Measurements from ENCODE around the gene DCTPP1.
"Not testable (repeated sequence)": the region's sequence is repeated elsewhere in the genome, so short reads cannot be mapped to it uniquely, and the experiment has no call there.

DCTPP1 gene

DNA sequence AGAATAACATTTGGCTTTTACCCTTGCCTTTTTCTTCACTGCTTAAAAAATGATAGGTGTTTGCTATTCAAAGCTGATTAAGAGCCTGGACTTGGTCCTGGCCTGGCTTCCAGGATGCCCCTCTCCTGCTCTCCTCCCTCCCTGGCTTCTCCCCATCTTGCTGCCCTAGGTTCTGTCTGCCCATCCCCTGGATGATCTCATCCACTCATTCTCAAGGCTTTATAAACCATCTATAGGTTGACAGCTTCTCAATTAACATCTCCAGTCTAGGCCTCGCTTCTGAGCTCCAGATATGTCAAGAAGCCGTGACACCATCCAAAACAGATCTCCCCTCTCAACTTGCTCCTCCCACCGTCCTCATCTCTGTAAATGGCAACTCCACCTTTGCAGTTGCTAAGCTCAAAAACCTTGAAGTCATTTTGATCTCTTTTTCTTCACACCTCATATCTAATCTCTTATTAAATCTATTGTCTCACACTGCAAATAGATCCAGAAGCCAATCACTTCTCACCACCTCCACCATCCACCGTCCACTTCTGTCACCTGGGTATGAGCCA is 13.7 kb downstream of the DCTPP1 start:
- in situ Hi-C loops (cut with MboI; ENCODE audit: low sequenced_read_pairs), result no loop called here

GRCh38 chr16:30414159-30414558 is 15.7 kb downstream of the DCTPP1 start:
- in situ Hi-C loops (cut with MboI; ENCODE audit: low sequenced_read_pairs), result no loop called here

GRCh38 chr16:30413112-30413806 is 16.6 kb downstream of the DCTPP1 start:
- in situ Hi-C loops (cut with MboI; ENCODE audit: low sequenced_read_pairs), result no loop called here

DNA sequence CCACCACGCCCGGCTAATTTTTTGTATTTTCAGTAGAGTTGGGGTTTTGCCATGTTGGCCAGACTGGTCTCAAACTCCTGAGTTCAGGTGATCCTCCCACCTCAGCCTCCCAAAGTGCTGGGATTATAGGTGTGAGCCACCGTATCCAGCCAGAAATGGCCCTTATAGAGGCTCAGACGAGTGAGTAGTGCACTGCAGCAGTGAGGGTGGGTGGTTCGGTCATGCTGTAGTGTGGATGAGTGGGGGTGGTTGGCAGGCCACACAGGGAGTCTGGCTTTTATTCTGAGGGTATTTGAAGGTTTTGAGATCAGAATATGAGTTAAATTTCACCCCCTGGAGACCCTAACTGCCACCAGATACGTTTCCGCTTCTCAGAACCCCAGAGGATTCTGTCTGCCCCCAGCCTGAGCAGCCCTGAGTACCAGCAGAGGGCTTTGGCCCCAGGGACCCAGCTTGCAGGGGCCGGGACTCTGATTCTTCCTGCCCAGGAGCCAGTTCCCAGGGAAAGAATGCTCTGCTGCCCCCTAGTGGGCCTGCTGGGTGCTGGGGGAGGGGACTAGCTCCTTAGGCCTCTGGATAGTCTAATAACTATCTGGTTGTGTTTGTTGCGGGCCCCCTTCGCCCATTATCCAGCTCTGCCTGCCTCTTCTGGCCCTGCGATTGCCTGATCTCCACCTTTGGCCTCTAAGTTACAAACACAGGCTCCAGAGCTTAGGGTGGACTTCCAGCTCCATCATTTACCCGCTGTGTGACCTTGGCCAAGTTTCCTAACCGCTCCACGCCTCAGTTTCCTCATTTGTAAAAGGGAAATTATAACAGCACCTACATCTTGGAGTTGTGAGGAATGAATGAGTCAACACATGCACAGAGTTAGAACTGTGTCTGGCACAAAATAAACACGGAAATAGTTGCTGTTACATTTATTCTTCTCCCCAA is 20.4 kb downstream of the DCTPP1 start:
- in situ Hi-C loops (cut with MboI; ENCODE audit: low sequenced_read_pairs), result no loop called here

DNA sequence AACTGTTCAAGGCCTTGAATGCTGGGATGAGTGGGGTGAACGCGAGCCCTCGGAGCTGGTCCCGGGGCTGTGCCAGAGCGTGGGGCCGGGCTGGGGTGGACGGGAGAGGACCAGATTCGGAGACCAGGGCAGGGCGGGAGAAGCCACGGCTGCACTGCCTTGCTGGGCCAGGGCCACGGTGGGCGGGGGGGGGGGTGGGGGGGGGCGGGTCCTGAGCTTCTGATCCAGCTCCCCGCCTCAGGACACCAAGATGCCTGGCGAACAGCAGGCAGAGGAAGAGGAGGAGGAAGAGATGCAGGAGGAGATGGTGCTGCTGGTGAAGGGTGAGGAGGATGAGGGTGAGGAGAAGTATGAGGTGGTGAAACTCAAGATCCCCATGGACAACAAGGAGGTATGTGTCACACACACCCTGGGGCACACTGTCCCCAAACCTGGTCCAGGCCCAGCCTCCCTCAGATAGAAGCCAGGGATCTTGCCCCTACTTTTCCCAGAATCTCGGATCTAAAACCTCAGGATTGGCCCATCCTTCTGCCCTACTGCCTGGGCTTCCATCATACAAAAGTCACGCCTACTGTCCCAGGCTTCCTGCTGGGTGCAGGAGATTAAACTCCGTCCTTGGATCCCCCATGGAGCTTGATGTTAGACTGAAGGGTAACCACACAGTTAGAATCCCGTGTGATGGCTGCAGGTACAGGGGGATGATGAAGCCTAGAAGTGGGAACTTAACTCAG is 21.9 kb downstream of the DCTPP1 start:
- in situ Hi-C loops (cut with MboI; ENCODE audit: low sequenced_read_pairs), result no loop called here

GRCh38 chr16:30407102-30407803 is 22.6 kb downstream of the DCTPP1 start, which contains the start of gene ZNF771:
Gene ZNF771 (plus strand): TSS chr16:30407606. CDS start chr16:30408054, 448 bp downstream.
- in situ Hi-C loops (cut with MboI; ENCODE audit: low sequenced_read_pairs), result no loop called here

DNA sequence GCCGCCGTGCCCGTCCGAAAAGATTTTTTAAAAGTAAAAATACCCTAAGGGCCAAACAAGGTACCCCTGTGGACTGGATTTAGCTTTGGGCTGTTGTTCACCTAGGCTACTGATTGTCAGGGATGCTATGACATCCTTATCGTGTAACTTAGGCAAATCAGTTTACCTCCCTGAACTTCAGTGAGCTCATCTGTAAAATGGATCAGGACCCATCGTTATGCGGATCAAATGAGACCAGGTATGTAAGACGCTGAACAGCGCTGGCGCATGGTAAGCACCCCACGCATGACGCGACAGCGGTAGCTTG is 23.1 kb downstream of the DCTPP1 start:
- in situ Hi-C loops (cut with MboI; ENCODE audit: low sequenced_read_pairs), result no loop called here

- in situ Hi-C loops (cut with MboI; ENCODE audit: low sequenced_read_pairs), result no loop called here
Observed at GRCh38 chr16:30401768-30402425, 27.9 kb downstream of the DCTPP1 start.

GRCh38 chr16:30399435-30400186 is 30.2 kb downstream of the DCTPP1 start:
- in situ Hi-C loops (cut with MboI; ENCODE audit: low sequenced_read_pairs), result no loop called here

DNA sequence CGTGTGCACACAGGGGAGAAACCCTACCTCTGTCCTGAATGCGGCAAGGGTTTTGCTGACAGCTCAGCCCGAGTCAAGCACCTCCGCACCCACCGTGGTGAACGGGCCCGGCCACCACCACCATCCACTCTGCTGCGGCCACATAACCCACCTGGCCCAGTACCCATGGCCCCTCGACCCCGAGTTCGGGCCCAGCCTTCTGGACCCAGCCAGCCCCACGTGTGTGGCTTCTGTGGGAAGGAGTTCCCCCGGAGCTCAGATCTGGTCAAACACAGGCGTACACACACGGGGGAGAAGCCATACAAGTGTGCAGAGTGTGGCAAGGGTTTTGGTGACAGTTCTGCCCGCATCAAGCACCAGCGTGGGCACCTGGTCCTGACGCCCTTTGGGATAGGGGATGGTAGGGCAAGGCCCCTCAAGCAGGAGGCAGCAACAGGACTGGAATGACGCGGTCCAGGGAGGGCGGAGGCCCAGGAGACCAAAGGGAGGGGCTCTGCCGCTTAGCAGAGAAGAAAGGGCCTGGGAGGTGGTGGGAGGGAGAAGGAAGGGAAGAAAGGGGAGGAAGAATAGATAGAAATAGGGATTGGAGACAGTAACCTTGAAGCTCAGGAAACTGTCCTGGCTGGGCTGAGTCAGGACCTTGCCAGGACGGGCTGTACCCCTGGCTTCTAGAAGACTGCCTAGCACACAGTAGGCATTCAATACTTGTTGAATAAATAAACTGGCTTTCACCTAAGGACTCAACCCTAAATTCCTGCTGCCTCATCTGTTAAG is 31.0 kb downstream of the DCTPP1 start:
- in situ Hi-C loops (cut with MboI; ENCODE audit: low sequenced_read_pairs), result no loop called here

- in situ Hi-C loops (cut with MboI; ENCODE audit: low sequenced_read_pairs), result no loop called here
Observed at GRCh38 chr16:30397776-30398660, 31.8 kb downstream of the DCTPP1 start.

- in situ Hi-C loops (cut with MboI; ENCODE audit: low sequenced_read_pairs), result no loop called here
Observed at GRCh38 chr16:30397056-30397455, 32.8 kb downstream of the DCTPP1 start.

GRCh38 chr16:30396627-30397026 is 33.2 kb downstream of the DCTPP1 start:
- in situ Hi-C loops (cut with MboI; ENCODE audit: low sequenced_read_pairs), result not testable (repeated sequence)

DNA sequence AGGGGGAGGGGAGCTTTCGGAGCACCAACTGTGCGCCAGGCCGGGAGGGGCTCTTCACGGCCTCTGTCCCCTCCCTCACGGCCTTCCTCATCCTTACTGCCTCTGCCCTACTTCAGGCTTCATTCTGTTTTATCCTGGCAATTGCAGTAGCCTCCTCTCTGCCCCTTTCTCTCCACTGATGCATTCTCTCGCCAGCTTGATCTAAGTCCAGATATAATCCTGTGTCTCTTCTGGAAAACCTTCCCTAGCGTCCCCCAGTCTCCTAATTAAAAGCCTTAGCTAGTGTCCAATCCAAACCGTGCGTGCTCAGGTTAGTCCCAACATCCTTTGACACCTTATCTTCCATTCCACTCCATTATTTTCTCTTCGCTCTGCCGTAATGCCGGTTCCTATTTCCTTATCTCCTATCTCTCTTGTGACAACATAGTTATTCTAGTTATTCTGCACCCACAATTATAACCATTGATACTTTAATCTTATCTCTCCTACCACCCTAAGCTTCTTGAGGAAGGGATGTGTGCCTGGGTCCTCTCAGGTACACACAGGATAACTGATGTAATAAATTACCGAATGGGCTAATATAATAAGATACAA is 33.7 kb downstream of the DCTPP1 start:
- in situ Hi-C loops (cut with MboI; ENCODE audit: low sequenced_read_pairs), result no loop called here

DNA sequence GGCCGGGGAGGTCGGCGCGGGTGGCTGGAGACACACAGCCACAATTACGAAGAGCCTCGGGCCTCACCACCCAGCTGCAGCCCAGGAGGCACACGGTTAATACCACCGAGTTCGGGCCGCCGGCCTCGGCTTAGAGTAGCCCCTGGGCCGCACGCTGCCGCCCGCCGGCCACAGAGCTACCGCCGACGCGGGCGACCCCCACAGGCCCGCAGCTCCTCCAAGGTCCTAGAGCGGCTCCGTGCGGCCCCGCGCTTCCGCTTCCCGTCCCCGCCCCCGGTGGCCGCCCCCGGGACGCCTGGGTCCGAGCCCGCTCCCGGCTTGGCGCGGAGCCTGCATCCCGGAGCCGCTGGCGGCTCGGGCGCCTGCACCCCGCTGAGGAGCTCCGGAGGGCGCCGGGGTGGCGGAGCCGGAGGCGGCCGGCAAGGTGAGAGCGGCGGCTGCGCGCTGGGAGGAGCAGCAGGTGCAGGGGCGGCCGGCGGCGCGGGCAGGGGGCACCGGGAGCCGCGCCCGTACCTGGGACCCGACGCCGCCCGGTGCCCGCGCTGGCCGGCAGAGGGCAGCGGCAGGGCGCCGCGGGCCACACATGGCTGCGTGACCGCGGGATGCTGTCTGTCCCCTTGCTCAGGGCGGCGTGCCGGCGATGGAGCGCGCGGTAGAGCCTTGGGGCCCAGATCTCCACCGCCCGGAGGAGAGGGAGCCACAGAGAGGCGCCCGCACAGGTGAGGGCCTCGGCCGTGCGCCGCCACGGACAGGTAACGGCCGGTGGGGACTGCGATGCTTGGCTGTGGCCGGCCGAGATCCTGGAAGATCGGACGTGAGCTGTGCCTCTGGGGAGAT is 34.5 kb downstream of the DCTPP1 start, which contains the start of gene ZNF48:
ZNF48 (plus strand) TSS at position 266 of the 837 bp plus-strand sequence; CDS start at position 641, 375 bp downstream.
- in situ Hi-C loops (cut with MboI; ENCODE audit: low sequenced_read_pairs), result no loop called here

DNA sequence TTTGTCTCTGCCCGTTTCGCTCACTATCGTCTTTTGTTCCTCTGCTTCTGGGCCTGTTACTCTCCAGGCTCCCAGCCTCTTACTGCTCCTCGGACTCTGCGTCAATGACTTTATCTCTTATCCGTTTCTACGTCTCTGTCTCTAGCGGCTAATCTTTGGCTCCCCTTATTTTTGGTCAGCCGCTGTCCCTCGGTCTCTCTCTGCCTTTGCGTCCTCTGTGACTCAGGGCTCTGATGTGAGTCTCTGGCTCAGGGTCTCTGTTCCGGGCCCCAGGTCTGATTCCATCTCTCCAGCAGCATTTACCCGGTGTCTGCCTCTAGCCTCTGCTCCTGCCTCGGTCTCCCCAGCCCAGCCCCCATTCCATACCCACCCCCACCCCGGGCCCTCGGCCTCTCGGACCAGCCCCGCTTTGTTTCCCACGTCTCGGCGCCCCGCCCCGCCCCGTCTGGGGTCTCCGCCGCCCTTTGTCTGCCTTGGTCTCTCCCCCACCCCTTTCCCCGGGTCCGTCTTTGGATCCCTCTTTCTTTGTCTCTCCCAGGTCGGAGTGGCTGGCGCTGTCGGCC is 35.2 kb downstream of the DCTPP1 start:
- in situ Hi-C loops (cut with MboI; ENCODE audit: low sequenced_read_pairs), result no loop called here
